ENCODE data around the gene ADGRA3. TPM values are rescaled to one million over a fixed set of nuclear protein-coding genes. Genes with fewer than 3 reads are reported as not detected.

ADGRA3 gene
- total RNA-seq, 2 donors from 2014 or later: 51.8 to 54.9 TPM

DNA sequence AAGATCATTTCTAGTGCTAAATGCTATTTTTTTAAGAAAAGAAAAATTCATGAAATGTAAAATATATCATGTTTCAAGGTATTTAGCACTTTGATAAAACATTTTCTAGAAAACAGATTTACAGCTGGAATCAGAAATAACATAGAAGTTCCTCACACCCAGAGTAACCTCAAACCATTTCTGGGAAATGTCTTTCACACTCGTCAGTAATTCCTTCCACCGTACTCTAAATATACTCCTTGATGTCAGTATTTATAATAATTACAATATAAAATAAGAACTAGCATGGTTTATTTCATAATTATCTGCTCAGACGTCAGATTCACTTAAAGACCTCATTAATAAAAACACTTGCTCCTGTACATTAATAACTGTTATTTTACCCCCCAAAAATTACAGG is 103.9 kb downstream of the ADGRA3 start:
- no peak overlapping the region for H3K9ac ChIP-seq (ENCODE audit: extremely low read depth, low read length, poor library complexity, severe bottlenecking)
- Mint-ChIP-seq H3K27me3 (ENCODE audit: insufficient read depth) (no peaks in the 10 kb centered on the region), H3K4me3 (no peak overlapping the region), H3K9me3 (no peaks in the 10 kb centered on the region), H3K27ac (no peak overlapping the region), H3K36me3 (ENCODE audit: low read depth) (peaks cover 23% of the 10 kb centered on the region), H3K4me1 (no peaks in the 10 kb centered on the region)
- H3K9me3 ChIP-seq (ENCODE audit: control insufficient read depth, low read length): no peaks in the 10 kb centered on the region
- no peaks in the 10 kb centered on the region for H3K4me1 ChIP-seq (ENCODE audit: control insufficient read depth, insufficient read depth, low read length)
- peaks cover 35% of the 10 kb centered on the region for H3K36me3 ChIP-seq (ENCODE audit: control insufficient read depth, insufficient read depth, low read length)
- no peak for TF ChIP-seq CTCF (conservative IDR thresholded peaks at IDR 0.05)
- no peaks in the 10 kb centered on the region for H3K27me3 ChIP-seq (ENCODE audit: control insufficient read depth, insufficient read depth, low read length, poor library complexity, severe bottlenecking)
- DNase-seq: no peak
- H3K27ac ChIP-seq (ENCODE audit: low read depth, low read length): no peak overlapping the region
- 90% methylated on average over 3 of the region's 3 CpGs; no CpG with 5 or more reads in 1 of the 2 experiments for WGBS, 2 experiments (ENCODE audit: insufficient coverage in 1 of 2, insufficient read length in 1 of 2)
- no peak overlapping the region for H3K4me3 ChIP-seq (ENCODE audit: low read length)

DNA sequence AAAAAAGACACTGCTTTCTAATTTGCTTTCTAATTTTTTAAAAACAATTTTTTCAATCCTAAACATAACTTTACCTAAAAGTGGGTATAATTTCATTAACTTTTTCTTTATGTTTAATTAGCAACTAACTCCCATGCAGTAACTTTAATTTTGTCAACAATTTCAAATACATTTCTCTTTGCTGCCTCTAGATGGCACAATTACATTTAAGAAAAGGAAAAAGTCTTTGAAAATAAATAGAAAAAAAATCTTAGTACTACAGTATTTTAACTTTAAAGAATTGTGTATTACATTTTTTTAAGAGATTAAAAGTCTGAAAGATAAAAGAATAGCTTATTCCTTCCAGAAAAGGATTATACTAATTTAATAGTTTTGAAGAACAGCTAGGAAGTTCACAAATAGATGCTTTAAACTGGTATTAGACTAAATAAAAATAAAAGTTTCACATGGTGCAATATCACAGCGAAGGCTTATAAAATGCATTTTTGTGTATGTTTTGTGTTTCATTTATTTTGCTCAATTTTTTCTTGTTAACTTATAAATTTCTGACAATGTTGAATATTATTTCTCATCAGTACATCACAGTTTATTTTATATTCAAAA is 105.1 kb downstream of the ADGRA3 start:
- Histone ChIP-seq H3K36me3 (ENCODE audit: control insufficient read depth, insufficient read depth, low read length) (peaks cover 43% of the 10 kb centered on the region), H3K27me3 (ENCODE audit: control insufficient read depth, insufficient read depth, low read length, poor library complexity, severe bottlenecking) (no peaks in the 10 kb centered on the region), H3K9ac (ENCODE audit: extremely low read depth, low read length, poor library complexity, severe bottlenecking) (no peak overlapping the region), H3K4me1 (ENCODE audit: control insufficient read depth, insufficient read depth, low read length) (no peaks in the 10 kb centered on the region), H3K27ac (ENCODE audit: low read depth, low read length) (no peak overlapping the region), H3K4me3 (ENCODE audit: low read length) (no peak overlapping the region), H3K9me3 (ENCODE audit: control insufficient read depth, low read length) (no peaks in the 10 kb centered on the region)
- no peak for DNase-seq
- no CpG with 5 or more reads among the region's 1 CpG for WGBS, 2 experiments (ENCODE audit: insufficient coverage in 1 of 2, insufficient read length in 1 of 2)
- Mint-ChIP-seq H3K9me3 (no peaks in the 10 kb centered on the region), H3K36me3 (ENCODE audit: low read depth) (peaks cover 36% of the 10 kb centered on the region), H3K27ac (no peak overlapping the region), H3K4me3 (no peak overlapping the region), H3K27me3 (ENCODE audit: insufficient read depth) (no peaks in the 10 kb centered on the region), H3K4me1 (no peaks in the 10 kb centered on the region)
- peak; percentile 81 for TF ChIP-seq CTCF (conservative IDR thresholded peaks at IDR 0.05)

DNA sequence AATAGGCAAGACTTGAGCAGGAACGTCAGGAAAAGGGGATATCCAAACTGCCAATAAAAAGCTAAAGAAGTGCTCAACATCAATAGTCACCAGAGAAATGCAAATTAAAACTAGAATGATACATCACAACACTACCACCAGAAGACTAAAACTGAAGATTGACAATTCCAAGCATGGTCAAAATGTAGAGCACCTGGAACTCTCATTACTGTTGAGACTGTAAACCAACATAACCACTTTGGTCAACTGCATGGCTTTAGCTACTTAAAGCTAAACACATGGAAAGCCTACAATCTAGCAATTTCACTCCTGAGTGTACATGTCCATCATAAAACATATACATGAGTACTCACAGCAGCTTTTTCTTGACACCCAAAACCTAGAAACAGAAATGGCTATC is 107.4 kb downstream of the ADGRA3 start:
- 94% methylated on average over 1 of the region's 1 CpG; no CpG with 5 or more reads in 1 of the 2 experiments for whole genome bisulfite sequencing, 2 experiments (ENCODE audit: insufficient coverage in 1 of 2, insufficient read length in 1 of 2)
- H3K9me3 Mint-ChIP-seq: no peaks in the 10 kb centered on the region
- no peak for TF ChIP-seq CTCF (conservative IDR thresholded peaks at IDR 0.05)
- no peaks in the 10 kb centered on the region for H3K4me1 Mint-ChIP-seq
- H3K36me3 ChIP-seq (ENCODE audit: control insufficient read depth, insufficient read depth, low read length): peaks cover 44% of the 10 kb centered on the region
- H3K27ac Mint-ChIP-seq: no peak overlapping the region
- H3K9me3 ChIP-seq (ENCODE audit: control insufficient read depth, low read length): no peaks in the 10 kb centered on the region
- H3K27me3 ChIP-seq (ENCODE audit: control insufficient read depth, insufficient read depth, low read length, poor library complexity, severe bottlenecking): no peaks in the 10 kb centered on the region
- no peak for DNase-seq
- no peaks in the 10 kb centered on the region for H3K27me3 Mint-ChIP-seq (ENCODE audit: insufficient read depth)
- H3K4me1 ChIP-seq (ENCODE audit: control insufficient read depth, insufficient read depth, low read length): no peaks in the 10 kb centered on the region
- no peak overlapping the region for H3K4me3 ChIP-seq (ENCODE audit: low read length)
- peaks cover 41% of the 10 kb centered on the region for H3K36me3 Mint-ChIP-seq (ENCODE audit: low read depth)
- no peak overlapping the region for H3K9ac ChIP-seq (ENCODE audit: extremely low read depth, low read length, poor library complexity, severe bottlenecking)
- no peak overlapping the region for H3K4me3 Mint-ChIP-seq
- no peak overlapping the region for H3K27ac ChIP-seq (ENCODE audit: low read depth, low read length)
